Left ventricle myocardium inferior (tissue), 1 donor: ENCODE data around the gene MMP14. TPM values are rescaled to one million over a fixed set of nuclear protein-coding genes. Genes with fewer than 3 reads are reported as not detected.
"Not testable (repeated sequence)": the region's sequence is repeated elsewhere in the genome, so short reads cannot be mapped to it uniquely, and the experiment has no call there.

Experiments used
- DNase-seq: peaks from one replicate; pipeline ENCODE4 v3.0.0-alpha.2; 2020
- H3K27ac ChIP-seq: fragments of 200-600 bp; replicated peaks from 2 replicates; pipeline ENCODE4 v1.8.0; 2021
- H3K27me3 ChIP-seq: fragments of 200-600 bp; 2 replicates; pipeline ENCODE4 v1.8.0; 2021; ENCODE audit warnings: low read depth
- H3K36me3 ChIP-seq: fragments of 200-600 bp; 2 replicates; pipeline ENCODE4 v1.8.0; 2021
- H3K4me1 ChIP-seq: fragments of 200-600 bp; 2 replicates; pipeline ENCODE4 v1.8.0; 2021
- H3K4me3 ChIP-seq: fragments of 200-600 bp; 2 replicates; pipeline ENCODE4 v1.8.0; 2021; ENCODE audit warnings: mild to moderate bottlenecking, moderate library complexity
- H3K9me3 ChIP-seq: fragments of 200-600 bp; replicated peaks from 2 replicates; pipeline ENCODE4 v1.8.0; 2021
- CTCF ChIP-seq: fragments of 200-600 bp; IDR thresholded peaks from 2 replicates; pipeline ENCODE4 v1.8.0; 2021; ENCODE audit warnings: antibody characterized with exemption, mild to moderate bottlenecking, borderline replicate concordance
- intact Hi-C: fragments of 100-400 bp; cut with micrococcal nuclease; formaldehyde crosslinking; loops from one replicate; pipeline ENCODE4 v1.11.0; 2022
- long read RNA-seq: library from polyadenylated mRNA; unstranded; transcript quantifications from one replicate; pipeline ENCODE4 v2.0.0, GENCODE V29; 2021
- total RNA-seq: library from RNA; stranded (reverse); fragmentation: NEBNext Ultra II Directional; extraction: Animal tissue kit (Norgen Biotek cat#: 25700); gene quantifications from one replicate; pipeline ENCODE4 v1.2.1, GENCODE V29; 2021
- donor health status: DM: no; HTN: yes; CAD: no; lungs with severe emphysema.

Gene MMP14
- total RNA-seq = 22.1 TPM
- long read RNA-seq, partial matches to known transcripts = 0 of 2 reads
- long read RNA-seq, other reads (novel, unspliced or antisense) = 0 of 2 reads

GRCh38 chr14:22836301-22837113 lies at the start of gene MMP14:
Gene MMP14, plus strand, starts transcription at chr14:22836585. Its CDS starts 233 bp downstream, at chr14:22836818.
- DNase-seq = peak; percentile 73

GRCh38 chr14:22786685-22787084 lies 49.7 kb upstream of the MMP14 start:
- TF ChIP-seq CTCF = no peak
- intact Hi-C loops = no loop called here
- no peaks in the 10 kb centered on the region for H3K9me3 ChIP-seq

More at GRCh38 chr14:22836301-22837113, at the start of gene MMP14:
- intact Hi-C loops = no loop called here
- no peaks in the 10 kb centered on the region for H3K9me3 ChIP-seq
- peak within 1 kb of the TSS; percentile 92 for H3K27ac ChIP-seq
- peak; percentile 48 for TF ChIP-seq CTCF
- peak within 1 kb of the TSS; percentile 87 for H3K4me3 ChIP-seq
- peaks cover 47% of the 10 kb centered on the region for H3K4me1 ChIP-seq
- peaks cover 24% of the 10 kb centered on the region for H3K36me3 ChIP-seq
- H3K27me3 ChIP-seq = no peaks in the 10 kb centered on the region

GRCh38 chr14:22791301-22791700 lies 45.1 kb upstream of the MMP14 start:
- no peak for TF ChIP-seq CTCF
- no peak for DNase-seq
- Histone ChIP-seq H3K4me1 (no peaks in the 10 kb centered on the region), H3K27me3 (no peaks in the 10 kb centered on the region), H3K36me3 (no peaks in the 10 kb centered on the region), H3K27ac (no peak overlapping the region), H3K4me3 (no peak overlapping the region), H3K9me3 (no peaks in the 10 kb centered on the region)
- intact Hi-C loops = no loop called here

More at GRCh38 chr14:22786685-22787084, 49.7 kb upstream of the MMP14 start:
- H3K27ac ChIP-seq = no peak overlapping the region
- H3K27me3 ChIP-seq = no peaks in the 10 kb centered on the region
- no peaks in the 10 kb centered on the region for H3K4me1 ChIP-seq
- no peak overlapping the region for H3K4me3 ChIP-seq
- DNase-seq = no peak
- H3K36me3 ChIP-seq = no peaks in the 10 kb centered on the region

GRCh38 chr14:22792158-22792557 lies 44.2 kb upstream of the MMP14 start:
- intact Hi-C loops = no loop called here
- H3K27me3 ChIP-seq = no peaks in the 10 kb centered on the region
- H3K27ac ChIP-seq = no peak overlapping the region
- no peak overlapping the region for H3K4me3 ChIP-seq
- TF ChIP-seq CTCF = no peak
- H3K4me1 ChIP-seq = no peaks in the 10 kb centered on the region
- no peaks in the 10 kb centered on the region for H3K36me3 ChIP-seq
- no peaks in the 10 kb centered on the region for H3K9me3 ChIP-seq
- no peak for DNase-seq

- H3K4me1 ChIP-seq, DNase-seq, intact Hi-C loops, H3K27ac ChIP-seq, H3K36me3 ChIP-seq, H3K9me3 ChIP-seq, H3K4me3 ChIP-seq, H3K27me3 ChIP-seq: not testable (repeated sequence)
Observed at GRCh38 chr14:22793550-22793949, 42.8 kb upstream of the MMP14 start.

- Histone ChIP-seq H3K27ac (no peak overlapping the region), H3K9me3 (no peaks in the 10 kb centered on the region), H3K27me3 (no peaks in the 10 kb centered on the region), H3K36me3 (no peaks in the 10 kb centered on the region), H3K4me1 (no peaks in the 10 kb centered on the region), H3K4me3 (no peak overlapping the region)
- intact Hi-C loops = no loop called here
- DNase-seq = no peak
- TF ChIP-seq CTCF = no peak
Observed at GRCh38 chr14:22793976-22794375, 42.4 kb upstream of the MMP14 start.
